Loucy (cell line): Measurements from ENCODE around the gene OR4C3.

ENCODE experiments used
- EZH2phosphoT487 ChIP-seq: fragments of 200-600 bp; IDR thresholded peaks from 2 replicates; pipeline ENCODE4 v1.6.1; 2018; ENCODE audit warnings: antibody characterized with exemption, mild to moderate bottlenecking, moderate library complexity, borderline replicate concordance
- TF ChIP-seq, protein P1 (sequence below): fragments of 200-600 bp; sonication (generic); conservative IDR thresholded peaks from 2 replicates; pipeline ENCODE4 v1.5.1; 2014; ENCODE audit warnings: mild to moderate bottlenecking, antibody characterized with exemption, low read length

DNA sequence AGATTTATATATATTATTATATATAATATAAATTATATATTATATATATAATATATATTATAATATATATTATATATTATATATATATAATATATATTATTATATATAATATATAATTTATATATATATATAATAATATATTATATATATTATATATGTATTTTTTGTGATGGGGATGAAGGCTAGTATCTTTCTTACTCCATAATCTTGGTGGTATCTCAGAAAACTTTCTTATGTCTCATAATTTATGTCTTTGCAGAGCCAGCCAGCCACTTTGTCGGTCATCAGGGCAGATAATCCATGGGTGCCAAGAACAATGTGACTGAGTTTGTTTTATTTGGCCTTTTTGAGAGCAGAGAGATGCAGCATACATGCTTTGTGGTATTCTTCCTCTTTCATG lies 18.8 kb upstream of the OR4C3 start, which contains the start of gene OR4S1:
- TF ChIP-seq, protein P1, sequence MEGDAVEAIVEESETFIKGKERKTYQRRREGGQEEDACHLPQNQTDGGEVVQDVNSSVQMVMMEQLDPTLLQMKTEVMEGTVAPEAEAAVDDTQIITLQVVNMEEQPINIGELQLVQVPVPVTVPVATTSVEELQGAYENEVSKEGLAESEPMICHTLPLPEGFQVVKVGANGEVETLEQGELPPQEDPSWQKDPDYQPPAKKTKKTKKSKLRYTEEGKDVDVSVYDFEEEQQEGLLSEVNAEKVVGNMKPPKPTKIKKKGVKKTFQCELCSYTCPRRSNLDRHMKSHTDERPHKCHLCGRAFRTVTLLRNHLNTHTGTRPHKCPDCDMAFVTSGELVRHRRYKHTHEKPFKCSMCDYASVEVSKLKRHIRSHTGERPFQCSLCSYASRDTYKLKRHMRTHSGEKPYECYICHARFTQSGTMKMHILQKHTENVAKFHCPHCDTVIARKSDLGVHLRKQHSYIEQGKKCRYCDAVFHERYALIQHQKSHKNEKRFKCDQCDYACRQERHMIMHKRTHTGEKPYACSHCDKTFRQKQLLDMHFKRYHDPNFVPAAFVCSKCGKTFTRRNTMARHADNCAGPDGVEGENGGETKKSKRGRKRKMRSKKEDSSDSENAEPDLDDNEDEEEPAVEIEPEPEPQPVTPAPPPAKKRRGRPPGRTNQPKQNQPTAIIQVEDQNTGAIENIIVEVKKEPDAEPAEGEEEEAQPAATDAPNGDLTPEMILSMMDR, result no peak
- TF ChIP-seq EZH2phosphoT487, result no peak
